ENCODE measurements around the gene TEC.
"Not testable (repeated sequence)": the region's sequence is repeated elsewhere in the genome, so short reads cannot be mapped to it uniquely, and the experiment has no call there.

The TEC gene

DNA sequence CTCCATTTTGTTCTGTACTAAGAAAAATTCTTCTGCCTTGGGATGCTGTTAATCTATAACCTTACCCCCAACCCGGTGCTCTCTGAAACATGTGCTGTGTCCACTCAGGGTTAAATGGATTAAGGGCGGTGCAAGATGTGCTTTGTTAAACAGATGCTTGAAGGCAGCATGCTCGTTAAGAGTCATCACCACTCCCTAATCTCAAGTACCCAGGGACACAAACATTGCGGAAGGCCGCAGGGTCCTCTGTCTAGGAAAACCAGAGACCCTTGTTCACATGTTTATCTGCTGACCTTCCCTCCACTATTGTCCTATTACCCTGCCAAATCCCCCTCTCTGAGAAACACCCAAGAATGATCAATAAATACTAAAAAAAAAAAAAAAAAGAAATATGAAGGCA lies 82.6 kb downstream of the TEC start:
- H3K27me3 ChIP-seq (ENCODE audit: control insufficient read depth in 1 of 2, insufficient read depth in 2 of 2, low read length in 2 of 2); H3K4me1 ChIP-seq (ENCODE audit: control insufficient read depth, insufficient read depth, low read length); H3K27ac ChIP-seq (ENCODE audit: low read length); H3K4me3 ChIP-seq (ENCODE audit: low read length in 2 of 2); H3K9me3 ChIP-seq (ENCODE audit: control insufficient read depth in 2 of 2, low read length in 2 of 2); H3K36me3 ChIP-seq (ENCODE audit: control insufficient read depth in 2 of 2, insufficient read depth in 2 of 2, low read length in 2 of 2); H3K9ac ChIP-seq (ENCODE audit: low read length in 2 of 2): not testable (repeated sequence)

DNA sequence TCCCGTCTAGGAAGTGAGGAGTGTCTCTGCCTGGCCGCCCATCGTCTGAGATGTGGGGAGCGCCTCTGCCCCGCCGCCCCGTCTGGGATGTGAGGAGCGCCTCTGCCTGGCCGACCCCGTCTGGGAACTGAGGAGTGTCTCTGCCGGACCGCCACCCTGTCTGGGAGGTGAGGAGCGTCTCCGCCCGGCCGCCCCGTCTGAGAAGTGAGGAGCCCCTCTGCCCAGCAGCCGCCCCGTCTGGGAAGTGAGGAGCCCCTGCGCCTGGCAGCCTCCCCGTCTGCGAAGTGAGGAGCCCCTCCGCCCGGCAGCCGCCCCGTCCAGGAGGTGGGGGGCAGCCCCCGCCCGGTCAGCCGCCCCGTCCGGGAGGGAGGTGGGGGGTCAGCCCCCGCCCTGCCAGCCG lies 83.2 kb downstream of the TEC start:
- not testable (repeated sequence) for H3K4me1 ChIP-seq (ENCODE audit: control insufficient read depth, insufficient read depth, low read length); H3K9ac ChIP-seq (ENCODE audit: low read length in 2 of 2); H3K9me3 ChIP-seq (ENCODE audit: control insufficient read depth in 2 of 2, low read length in 2 of 2); H3K4me3 ChIP-seq (ENCODE audit: low read length in 2 of 2); H3K27ac ChIP-seq (ENCODE audit: low read length); H3K36me3 ChIP-seq (ENCODE audit: control insufficient read depth in 2 of 2, insufficient read depth in 2 of 2, low read length in 2 of 2); H3K27me3 ChIP-seq (ENCODE audit: control insufficient read depth in 1 of 2, insufficient read depth in 2 of 2, low read length in 2 of 2)

DNA sequence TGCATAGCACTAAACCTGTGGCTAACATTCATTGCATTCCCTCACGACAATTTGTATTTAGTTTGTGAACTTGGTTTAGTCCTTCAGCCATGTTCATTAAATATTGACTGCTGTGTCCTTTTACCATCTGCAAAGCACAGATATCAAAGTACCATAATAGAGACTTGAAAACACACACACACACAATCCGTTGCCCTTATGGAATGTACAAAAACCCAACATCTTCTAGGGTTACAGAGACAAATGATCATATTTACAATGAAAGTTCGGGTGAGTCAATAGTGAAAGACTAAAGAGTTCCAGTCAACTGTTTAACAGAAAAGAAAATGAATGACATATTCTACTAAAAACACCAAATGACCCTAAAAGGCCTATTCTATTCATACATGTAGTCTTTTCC lies 84.8 kb downstream of the TEC start:
- H3K4me3 ChIP-seq (ENCODE audit: low read length in 2 of 2), result no peak overlapping the region
- H3K36me3 ChIP-seq (ENCODE audit: control insufficient read depth in 2 of 2, insufficient read depth in 2 of 2, low read length in 2 of 2), result no peaks in the 10 kb centered on the region
- no peaks in the 10 kb centered on the region for H3K27me3 ChIP-seq (ENCODE audit: control insufficient read depth in 1 of 2, insufficient read depth in 2 of 2, low read length in 2 of 2)
- H3K9me3 ChIP-seq (ENCODE audit: control insufficient read depth in 2 of 2, low read length in 2 of 2), result no peaks in the 10 kb centered on the region
- no peak overlapping the region for H3K27ac ChIP-seq (ENCODE audit: low read length)
- no peaks in the 10 kb centered on the region for H3K4me1 ChIP-seq (ENCODE audit: control insufficient read depth, insufficient read depth, low read length)
- H3K9ac ChIP-seq (ENCODE audit: low read length in 2 of 2), result no peak overlapping the region

DNA sequence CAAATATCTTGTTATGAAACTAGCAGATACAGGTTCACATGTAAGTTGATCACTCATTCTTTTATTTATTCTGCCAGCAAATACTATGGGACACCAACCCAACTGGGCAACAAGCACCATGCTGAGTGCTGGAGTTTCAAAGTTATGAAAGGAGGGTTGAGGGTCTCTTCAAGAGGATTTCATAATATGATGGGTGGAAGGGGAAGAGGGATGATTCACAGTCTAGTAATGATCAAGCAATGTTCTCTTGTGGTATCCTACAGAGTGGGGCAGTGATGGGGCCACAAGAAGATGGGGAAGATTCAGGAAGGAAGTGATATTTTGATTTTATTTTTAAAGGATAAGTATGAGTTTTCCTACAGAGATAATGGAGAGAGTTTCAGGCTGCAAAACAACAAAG lies 89.4 kb downstream of the TEC start:
- no peaks in the 10 kb centered on the region for H3K9me3 ChIP-seq (ENCODE audit: control insufficient read depth in 2 of 2, low read length in 2 of 2)
- H3K27me3 ChIP-seq (ENCODE audit: control insufficient read depth in 1 of 2, insufficient read depth in 2 of 2, low read length in 2 of 2), result no peaks in the 10 kb centered on the region
- no peak overlapping the region for H3K27ac ChIP-seq (ENCODE audit: low read length)
- no peaks in the 10 kb centered on the region for H3K4me1 ChIP-seq (ENCODE audit: control insufficient read depth, insufficient read depth, low read length)
- H3K36me3 ChIP-seq (ENCODE audit: control insufficient read depth in 2 of 2, insufficient read depth in 2 of 2, low read length in 2 of 2), result no peaks in the 10 kb centered on the region
- H3K4me3 ChIP-seq (ENCODE audit: low read length in 2 of 2), result no peak overlapping the region
- no peak overlapping the region for H3K9ac ChIP-seq (ENCODE audit: low read length in 2 of 2)

DNA sequence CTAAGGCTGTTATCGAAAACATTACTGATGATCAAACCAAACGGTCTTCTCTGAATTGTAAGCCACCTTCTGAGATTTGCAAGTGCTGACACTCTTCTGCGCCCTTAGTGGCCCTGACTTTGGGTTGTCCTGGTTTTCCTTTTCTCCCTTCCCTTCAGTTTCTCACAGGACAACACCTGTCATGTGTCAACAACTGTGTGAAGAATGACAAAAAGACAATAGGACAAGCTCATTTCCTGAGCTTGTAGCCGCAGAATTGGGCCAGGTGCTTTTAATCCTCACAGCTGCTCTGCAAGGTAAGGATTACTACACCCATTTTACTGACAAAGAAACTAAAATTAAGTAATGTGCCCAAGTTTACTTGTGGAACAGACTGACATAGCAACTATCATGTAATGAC lies 90.7 kb downstream of the TEC start:
- no peaks in the 10 kb centered on the region for H3K4me1 ChIP-seq (ENCODE audit: control insufficient read depth, insufficient read depth, low read length)
- H3K9ac ChIP-seq (ENCODE audit: low read length in 2 of 2), result no peak overlapping the region
- no peaks in the 10 kb centered on the region for H3K27me3 ChIP-seq (ENCODE audit: control insufficient read depth in 1 of 2, insufficient read depth in 2 of 2, low read length in 2 of 2)
- no peak overlapping the region for H3K27ac ChIP-seq (ENCODE audit: low read length)
- H3K36me3 ChIP-seq (ENCODE audit: control insufficient read depth in 2 of 2, insufficient read depth in 2 of 2, low read length in 2 of 2), result no peaks in the 10 kb centered on the region
- no peaks in the 10 kb centered on the region for H3K9me3 ChIP-seq (ENCODE audit: control insufficient read depth in 2 of 2, low read length in 2 of 2)
- H3K4me3 ChIP-seq (ENCODE audit: low read length in 2 of 2), result no peak overlapping the region

GRCh38 chr4:48175806-48176205 lies 93.8 kb downstream of the TEC start:
- Histone ChIP-seq H3K4me3 (ENCODE audit: low read length in 2 of 2) (no peak overlapping the region), H3K27me3 (ENCODE audit: control insufficient read depth in 1 of 2, insufficient read depth in 2 of 2, low read length in 2 of 2) (no peaks in the 10 kb centered on the region), H3K27ac (ENCODE audit: low read length) (no peak overlapping the region), H3K4me1 (ENCODE audit: control insufficient read depth, insufficient read depth, low read length) (no peaks in the 10 kb centered on the region), H3K36me3 (ENCODE audit: control insufficient read depth in 2 of 2, insufficient read depth in 2 of 2, low read length in 2 of 2) (no peaks in the 10 kb centered on the region), H3K9ac (ENCODE audit: low read length in 2 of 2) (no peak overlapping the region), H3K9me3 (ENCODE audit: control insufficient read depth in 2 of 2, low read length in 2 of 2) (no peaks in the 10 kb centered on the region)

- no peak overlapping the region for H3K9ac ChIP-seq (ENCODE audit: low read length in 2 of 2)
- no peaks in the 10 kb centered on the region for H3K4me1 ChIP-seq (ENCODE audit: control insufficient read depth, insufficient read depth, low read length)
- H3K27me3 ChIP-seq (ENCODE audit: control insufficient read depth in 1 of 2, insufficient read depth in 2 of 2, low read length in 2 of 2), result no peaks in the 10 kb centered on the region
- H3K27ac ChIP-seq (ENCODE audit: low read length), result no peak overlapping the region
- H3K4me3 ChIP-seq (ENCODE audit: low read length in 2 of 2), result no peak overlapping the region
- no peaks in the 10 kb centered on the region for H3K36me3 ChIP-seq (ENCODE audit: control insufficient read depth in 2 of 2, insufficient read depth in 2 of 2, low read length in 2 of 2)
- no peaks in the 10 kb centered on the region for H3K9me3 ChIP-seq (ENCODE audit: control insufficient read depth in 2 of 2, low read length in 2 of 2)
Observed at GRCh38 chr4:48175328-48175727, 94.3 kb downstream of the TEC start.

DNA sequence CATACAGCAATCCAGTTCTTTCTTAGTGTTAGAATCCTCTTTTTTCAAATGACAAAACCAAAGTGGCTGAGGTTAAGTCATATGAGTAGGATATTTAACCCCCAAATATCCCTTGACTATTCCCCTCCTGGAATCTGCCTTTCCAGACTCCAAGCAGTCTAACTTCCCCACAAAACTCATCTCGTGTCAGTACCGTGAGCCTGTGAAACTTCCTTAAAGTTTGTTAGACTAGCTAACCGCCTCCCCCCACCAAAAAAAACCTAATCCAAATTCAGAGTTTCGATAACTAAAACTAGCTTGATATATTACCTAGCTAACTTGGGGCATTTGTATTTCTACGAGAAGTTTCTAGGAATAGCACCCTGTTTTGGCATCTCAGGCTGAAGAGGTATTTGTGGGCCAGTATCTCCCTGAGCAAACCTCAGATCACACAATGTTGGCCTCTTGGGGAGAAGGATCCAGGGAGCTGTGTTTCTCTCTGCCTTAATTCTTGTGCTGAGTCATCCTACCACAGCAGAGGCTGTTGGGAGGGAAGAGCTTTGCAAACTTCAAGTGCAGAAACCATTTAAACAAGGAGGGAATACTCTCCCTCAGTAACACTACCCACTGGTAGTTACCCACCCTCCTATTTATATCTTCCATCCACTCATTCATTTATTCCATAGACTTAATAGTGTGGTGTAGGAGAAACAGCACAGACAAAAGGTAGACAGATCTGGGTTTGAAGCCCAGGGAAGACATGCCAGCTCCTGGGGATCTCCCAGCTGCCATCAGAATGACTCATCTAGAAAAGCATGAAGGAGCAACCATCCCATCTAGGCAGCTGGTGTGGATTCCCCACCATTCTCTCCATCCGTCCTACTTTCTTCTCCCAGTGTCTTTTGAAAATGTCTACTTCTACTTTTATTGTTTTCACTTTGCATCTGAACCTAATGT lies 96.3 kb downstream of the TEC start:
- H3K9me3 ChIP-seq (ENCODE audit: control insufficient read depth in 2 of 2, low read length in 2 of 2), result no peaks in the 10 kb centered on the region
- H3K4me1 ChIP-seq (ENCODE audit: control insufficient read depth, insufficient read depth, low read length), result no peaks in the 10 kb centered on the region
- no peak overlapping the region for H3K9ac ChIP-seq (ENCODE audit: low read length in 2 of 2)
- H3K4me3 ChIP-seq (ENCODE audit: low read length in 2 of 2), result no peak overlapping the region
- H3K27ac ChIP-seq (ENCODE audit: low read length), result no peak overlapping the region
- no peaks in the 10 kb centered on the region for H3K36me3 ChIP-seq (ENCODE audit: control insufficient read depth in 2 of 2, insufficient read depth in 2 of 2, low read length in 2 of 2)
- H3K27me3 ChIP-seq (ENCODE audit: control insufficient read depth in 1 of 2, insufficient read depth in 2 of 2, low read length in 2 of 2), result no peaks in the 10 kb centered on the region

DNA sequence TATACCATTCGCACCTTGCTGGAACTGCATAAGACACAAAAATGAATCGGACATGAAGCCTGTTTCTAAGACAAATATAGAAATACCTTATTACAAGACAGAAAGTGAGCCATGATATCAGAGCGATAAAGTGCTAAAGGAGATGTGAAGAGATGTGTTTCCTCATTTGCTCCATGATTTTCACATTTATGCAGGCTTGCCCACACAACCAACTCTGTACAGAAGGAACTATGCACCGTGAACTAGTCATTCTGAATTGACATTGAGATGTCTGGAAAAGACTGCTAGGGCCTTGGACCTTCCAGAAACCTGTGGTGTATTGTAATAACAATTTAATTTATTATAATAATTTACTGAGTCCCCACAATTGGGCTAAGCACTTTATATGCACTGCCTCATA lies 97.0 kb downstream of the TEC start:
- Histone ChIP-seq H3K9me3 (ENCODE audit: control insufficient read depth in 2 of 2, low read length in 2 of 2) (no peaks in the 10 kb centered on the region), H3K36me3 (ENCODE audit: control insufficient read depth in 2 of 2, insufficient read depth in 2 of 2, low read length in 2 of 2) (no peaks in the 10 kb centered on the region), H3K9ac (ENCODE audit: low read length in 2 of 2) (no peak overlapping the region), H3K27ac (ENCODE audit: low read length) (no peak overlapping the region), H3K4me1 (ENCODE audit: control insufficient read depth, insufficient read depth, low read length) (no peaks in the 10 kb centered on the region), H3K4me3 (ENCODE audit: low read length in 2 of 2) (no peak overlapping the region), H3K27me3 (ENCODE audit: control insufficient read depth in 1 of 2, insufficient read depth in 2 of 2, low read length in 2 of 2) (no peaks in the 10 kb centered on the region)

GRCh38 chr4:48169636-48170035 lies 100.0 kb downstream of the TEC start:
- Histone ChIP-seq H3K4me1 (ENCODE audit: control insufficient read depth, insufficient read depth, low read length) (no peaks in the 10 kb centered on the region), H3K9ac (ENCODE audit: low read length in 2 of 2) (no peak overlapping the region), H3K27ac (ENCODE audit: low read length) (no peak overlapping the region), H3K36me3 (ENCODE audit: control insufficient read depth in 2 of 2, insufficient read depth in 2 of 2, low read length in 2 of 2) (no peaks in the 10 kb centered on the region), H3K4me3 (ENCODE audit: low read length in 2 of 2) (no peak overlapping the region), H3K27me3 (ENCODE audit: control insufficient read depth in 1 of 2, insufficient read depth in 2 of 2, low read length in 2 of 2) (no peaks in the 10 kb centered on the region), H3K9me3 (ENCODE audit: control insufficient read depth in 2 of 2, low read length in 2 of 2) (no peaks in the 10 kb centered on the region)

- Histone ChIP-seq H3K4me3 (ENCODE audit: low read length in 2 of 2) (no peak overlapping the region), H3K4me1 (ENCODE audit: control insufficient read depth, insufficient read depth, low read length) (no peaks in the 10 kb centered on the region), H3K36me3 (ENCODE audit: control insufficient read depth in 2 of 2, insufficient read depth in 2 of 2, low read length in 2 of 2) (no peaks in the 10 kb centered on the region), H3K27ac (ENCODE audit: low read length) (no peak overlapping the region), H3K27me3 (ENCODE audit: control insufficient read depth in 1 of 2, insufficient read depth in 2 of 2, low read length in 2 of 2) (no peaks in the 10 kb centered on the region), H3K9me3 (ENCODE audit: control insufficient read depth in 2 of 2, low read length in 2 of 2) (no peaks in the 10 kb centered on the region), H3K9ac (ENCODE audit: low read length in 2 of 2) (no peak overlapping the region)
Observed at GRCh38 chr4:48167538-48168263, 101.9 kb downstream of the TEC start.

Data from stomach smooth muscle (tissue), 2 donors.